GM18511 (cell line): ENCODE data around the gene HIVEP2.

ENCODE experiments used
- ATAC-seq: cut with Tn5 transposase; IDR thresholded peaks from one replicate; pipeline ENCODE4 v1.9.1; 2021; ENCODE audit warnings: mild to moderate bottlenecking, moderate library complexity; ENCODE audit not compliant: unreplicated experiment

Gene HIVEP2

GRCh38 chr6:142946181-142946923 lies 1.4 kb upstream of the HIVEP2 start:
- peak; percentile 33 for ATAC-seq

GRCh38 chr6:142945446-142946180 lies 637 bp upstream of the HIVEP2 start:
- peak; percentile 20 for ATAC-seq

- peak; percentile 9 for ATAC-seq
Observed at GRCh38 chr6:142944124-142945048, 590 bp downstream of the HIVEP2 start.

- no peak for ATAC-seq
Observed at GRCh38 chr6:142943711-142944123, 1.3 kb downstream of the HIVEP2 start.

- ATAC-seq: no peak
Observed at GRCh38 chr6:142942805-142943227, 2.2 kb downstream of the HIVEP2 start.

GRCh38 chr6:142942238-142942637 lies 2.7 kb downstream of the HIVEP2 start:
- no peak for ATAC-seq

- ATAC-seq: no peak
Observed at GRCh38 chr6:142941018-142941417, 4.0 kb downstream of the HIVEP2 start.

GRCh38 chr6:142940487-142940886 lies 4.5 kb downstream of the HIVEP2 start:
- no peak for ATAC-seq

GRCh38 chr6:142938510-142938909 lies 6.5 kb downstream of the HIVEP2 start:
- ATAC-seq: no peak

- ATAC-seq: no peak
Observed at GRCh38 chr6:142937986-142938385, 7.0 kb downstream of the HIVEP2 start.

- peak; percentile 81 for ATAC-seq
Observed at GRCh38 chr6:142935553-142936517, 9.1 kb downstream of the HIVEP2 start.

- ATAC-seq: no peak
Observed at GRCh38 chr6:142934599-142934998, 10.4 kb downstream of the HIVEP2 start.

GRCh38 chr6:142934106-142934505 lies 10.9 kb downstream of the HIVEP2 start:
- no peak for ATAC-seq

GRCh38 chr6:142933701-142934100 lies 11.3 kb downstream of the HIVEP2 start:
- no peak for ATAC-seq

- peak; percentile 46 for ATAC-seq
Observed at GRCh38 chr6:142932889-142933288, 12.1 kb downstream of the HIVEP2 start.

- ATAC-seq: no peak
Observed at GRCh38 chr6:142929751-142930358, 15.1 kb downstream of the HIVEP2 start.

GRCh38 chr6:142927904-142928303 lies 17.1 kb downstream of the HIVEP2 start:
- no peak for ATAC-seq

GRCh38 chr6:142927271-142927580 lies 17.8 kb downstream of the HIVEP2 start:
- no peak for ATAC-seq

- peak; percentile 97 for ATAC-seq
Observed at GRCh38 chr6:142926494-142927270, 18.3 kb downstream of the HIVEP2 start.
